ENCODE data around the gene LTB. TPM values are rescaled to one million over a fixed set of nuclear protein-coding genes. Genes with fewer than 3 reads are reported as not detected.

The LTB gene
- total and polyA plus RNA-seq, 2 donors (not counting 3 experiments of a cell fraction or from before 2014, with no cell fraction given), result 1.2 to 2.1 TPM

- Histone ChIP-seq H3K9me1 (replicated peaks; ENCODE audit: control insufficient read depth, extremely low read depth, insufficient read depth, low read length) (no peaks in the 10 kb centered on the region), H3K9ac (replicated peaks; ENCODE audit: extremely low read depth, insufficient read depth, low read length) (no peak overlapping the region), H3K27me3 (ENCODE audit: control insufficient read depth in 2 of 2, insufficient read depth in 2 of 2, low read length in 2 of 2) (no peaks in the 10 kb centered on the region), H3K9me3 (replicated peaks; ENCODE audit: control insufficient read depth, insufficient read depth, low read length) (no peaks in the 10 kb centered on the region), H3K4me1 (ENCODE audit: control insufficient read depth, extremely low read depth, insufficient read depth, low read length) (no peaks in the 10 kb centered on the region), H3K4me2 (ENCODE audit: insufficient read depth, low read length) (no peak overlapping the region), H3K36me3 (ENCODE audit: control insufficient read depth in 2 of 2, extremely low read depth in 1 of 2, insufficient read depth in 2 of 2, low read length in 2 of 2) (peaks cover 42 to 58% of the 10 kb centered on the region in 2 experiments), H3K79me2 (ENCODE audit: control insufficient read depth, insufficient read depth, low read length) (peaks cover 44% of the 10 kb centered on the region), H4K20me1 (replicated peaks; ENCODE audit: control insufficient read depth, extremely low read depth, insufficient read depth, low read length) (no peaks in the 10 kb centered on the region), H3K4me3 (replicated peaks in 1 of 3; ENCODE audit: insufficient read depth in 1 of 3, low read depth in 1 of 3, low read length in 3 of 3) (no peak overlapping the region), H3K27ac (ENCODE audit: insufficient read depth, low read depth, low read length) (no peak overlapping the region), H2AFZ (ENCODE audit: low read depth, low read length) (no peak overlapping the region)
- ChIA-PET POLR2A (interaction anchor here (0.8 to 1.6 kb wide), 2 partner anchors 9 to 38 kb away, joined by 3 to 4 read pairs; partner anchors contain the start of gene DDX39B), CTCF (interaction anchor here (1.6 kb wide), 1 partner anchor 48 kb away, joined by 5 read pairs; no protein-coding TSS in a partner anchor)
- intact Hi-C loops (cut with micrococcal nuclease) (no loop called here), dilution Hi-C loops (cut with MboI; ENCODE audit: extremely low pct_ligation_motif_present, low sequenced_read_pairs) (no loop called here)
- DNase-seq (ENCODE audit: low read depth, low spot score), result no peak
- FAIRE-seq, result no peak
- TF ChIP-seq POLR2A (IDR thresholded peaks at IDR 0.05; ENCODE audit: low read depth, low read length), result no peak
- no peak for TF ChIP-seq MYC (IDR thresholded peaks at IDR 0.05; ENCODE audit: low read depth, low read length)
- no peak for TF ChIP-seq FOS (IDR thresholded peaks at IDR 0.05; ENCODE audit: borderline replicate concordance, insufficient read depth, low read length)
- TF ChIP-seq GATA2 (IDR thresholded peaks at IDR 0.05; ENCODE audit: insufficient read depth, insufficient read length, low read depth, low read length), result no peak
- TF ChIP-seq EZH2 (IDR thresholded peaks at IDR 0.05; ENCODE audit: borderline replicate concordance, low read depth, low read length, severe bottlenecking), result no peak
- TF ChIP-seq MAX (IDR thresholded peaks at IDR 0.05; ENCODE audit: insufficient read depth, insufficient read length), result no peak
- no peak for TF ChIP-seq POLR2AphosphoS5 (IDR thresholded peaks at IDR 0.05; ENCODE audit: insufficient read depth, low read depth, low read length)
- TF ChIP-seq CTCF (IDR thresholded peaks at IDR 0.05; ENCODE audit: extremely low read depth in 1 of 2, insufficient read depth in 1 of 2, low read depth in 1 of 2, low read length in 2 of 2), result no peak
- no peak for TF ChIP-seq JUN (IDR thresholded peaks at IDR 0.05; ENCODE audit: borderline replicate concordance, insufficient read depth, insufficient read length, low read depth)
- no TSS peak for BruUV-seq (replicated peaks)
These were observed 49.4 kb downstream of the LTB start for GRCh38 chr6:31532644-31533454.
